Measurements from ENCODE around the gene ADAP1. TPM values are rescaled to one million over a fixed set of nuclear protein-coding genes. Genes with fewer than 3 reads are reported as not detected.
"Not testable (repeated sequence)": the region's sequence is repeated elsewhere in the genome, so short reads cannot be mapped to it uniquely, and the experiment has no call there.

The ADAP1 gene
- total and polyA plus RNA-seq, 8 donors: 2.2 to 169 (median 22.6) TPM

DNA sequence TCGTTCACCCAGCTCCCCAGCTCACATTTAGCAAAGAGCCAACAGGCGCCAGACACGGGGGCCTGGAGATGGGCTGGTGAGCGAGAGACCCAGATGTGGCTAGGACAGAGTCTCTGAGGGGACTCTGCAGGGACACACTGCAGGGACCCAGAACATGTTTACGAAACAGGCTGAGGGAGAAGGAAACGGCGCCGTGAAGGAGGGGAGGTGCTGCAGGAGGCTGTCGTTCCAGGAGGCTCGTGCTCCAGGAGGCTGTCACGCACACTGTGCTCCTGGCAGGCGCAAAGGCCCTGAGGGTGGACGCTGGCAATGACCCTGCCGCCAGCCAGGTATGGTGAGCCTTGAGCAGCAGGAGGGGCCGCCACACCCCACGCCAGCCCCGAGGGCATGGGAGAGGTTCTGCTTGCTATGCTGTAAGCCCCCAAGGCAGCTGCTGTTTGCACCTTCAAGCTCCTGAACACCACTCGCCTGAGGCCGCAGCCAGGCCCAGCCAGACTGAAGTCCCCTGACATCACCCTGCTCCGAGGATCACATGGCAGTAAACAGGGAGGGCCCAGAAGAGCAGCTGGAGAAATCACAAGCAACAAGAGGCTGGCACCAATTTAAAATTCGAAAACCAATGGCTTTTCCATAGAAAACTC, 27.3 kb downstream of the ADAP1 start:
- WGBS, 5 donors: 65 to 76% (median 75%) methylated on average over 16 to 21 of the region's 21 CpGs
- no peak overlapping the region for H3K4me3 ChIP-seq
- intact Hi-C loops (cut with DNase I; ENCODE audit: low total_unique reads): no loop called here
- H3K4me1 ChIP-seq: peaks cover 3 to 65% (median 30%) of the 10 kb centered on the region in 4 donors
- no peaks in the 10 kb centered on the region for H3K36me3 ChIP-seq
- H3K9me3 ChIP-seq: no peaks in the 10 kb centered on the region
- peak overlapping the region in 3 of 5 donors; percentile 2 to 64 (median 60) for H3K27ac ChIP-seq
- peak in 1 of 2 donors; percentile 16 for DNase-seq
- H3K27me3 ChIP-seq: no peaks in the 10 kb centered on the region
- TF ChIP-seq POLR2AphosphoS5 (IDR thresholded peaks at IDR 0.05) (no peak), POLR2A (IDR thresholded peaks at IDR 0.05) (no peak), EP300 (IDR thresholded peaks at IDR 0.05) (no peak)
- TF ChIP-seq, protein P1, sequence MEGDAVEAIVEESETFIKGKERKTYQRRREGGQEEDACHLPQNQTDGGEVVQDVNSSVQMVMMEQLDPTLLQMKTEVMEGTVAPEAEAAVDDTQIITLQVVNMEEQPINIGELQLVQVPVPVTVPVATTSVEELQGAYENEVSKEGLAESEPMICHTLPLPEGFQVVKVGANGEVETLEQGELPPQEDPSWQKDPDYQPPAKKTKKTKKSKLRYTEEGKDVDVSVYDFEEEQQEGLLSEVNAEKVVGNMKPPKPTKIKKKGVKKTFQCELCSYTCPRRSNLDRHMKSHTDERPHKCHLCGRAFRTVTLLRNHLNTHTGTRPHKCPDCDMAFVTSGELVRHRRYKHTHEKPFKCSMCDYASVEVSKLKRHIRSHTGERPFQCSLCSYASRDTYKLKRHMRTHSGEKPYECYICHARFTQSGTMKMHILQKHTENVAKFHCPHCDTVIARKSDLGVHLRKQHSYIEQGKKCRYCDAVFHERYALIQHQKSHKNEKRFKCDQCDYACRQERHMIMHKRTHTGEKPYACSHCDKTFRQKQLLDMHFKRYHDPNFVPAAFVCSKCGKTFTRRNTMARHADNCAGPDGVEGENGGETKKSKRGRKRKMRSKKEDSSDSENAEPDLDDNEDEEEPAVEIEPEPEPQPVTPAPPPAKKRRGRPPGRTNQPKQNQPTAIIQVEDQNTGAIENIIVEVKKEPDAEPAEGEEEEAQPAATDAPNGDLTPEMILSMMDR (IDR thresholded peaks at IDR 0.05): no peak

DNA sequence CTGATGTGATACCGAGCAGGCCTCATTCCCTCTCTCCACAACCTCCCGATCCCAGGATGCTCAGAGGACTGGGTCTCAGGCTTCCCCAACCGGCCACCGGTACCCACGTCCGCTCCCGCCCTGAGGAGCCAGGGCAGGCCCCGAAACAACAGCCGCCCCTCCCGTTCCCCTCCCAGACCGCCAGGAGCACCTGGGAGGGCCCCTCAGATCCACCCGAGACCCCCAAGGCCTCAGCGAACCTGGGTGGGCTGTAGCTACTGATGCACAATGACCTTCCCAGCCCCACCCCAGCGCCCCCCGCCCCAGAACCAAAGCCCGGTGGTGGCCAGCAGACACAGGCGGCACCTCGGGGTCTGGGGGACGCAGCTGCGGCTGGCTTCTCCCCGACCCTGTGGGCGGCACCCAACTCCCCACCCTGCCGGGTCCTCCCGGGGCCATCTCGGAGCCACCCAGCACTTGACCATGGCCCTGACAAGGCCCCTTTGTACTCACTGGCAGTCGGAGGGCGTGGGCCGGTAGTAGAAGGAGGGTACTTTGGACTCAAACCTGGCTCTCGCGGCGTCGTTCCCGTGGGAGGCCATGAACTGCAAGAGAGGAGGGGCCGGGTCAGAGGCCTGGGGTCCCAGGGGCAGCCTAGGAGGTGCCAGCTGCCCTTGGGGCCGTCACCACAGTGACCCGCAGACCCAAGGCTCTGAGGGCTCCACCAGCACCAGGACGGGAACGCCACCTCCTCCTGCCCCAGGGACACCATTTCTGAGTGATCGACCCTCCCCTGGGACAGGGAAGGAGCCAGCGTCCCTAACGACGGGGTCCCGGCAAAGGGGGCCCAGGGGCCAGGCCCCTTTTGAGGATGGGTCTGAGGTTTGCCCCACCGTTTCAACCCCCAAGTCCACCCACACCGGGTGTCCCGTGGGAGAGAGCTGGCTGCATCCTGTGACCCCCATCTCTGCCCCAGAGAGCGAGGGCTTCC, 28.1 kb downstream of the ADAP1 start:
- peaks cover 3 to 63% (median 36%) of the 10 kb centered on the region in 4 donors for H3K4me1 ChIP-seq
- H3K4me3 ChIP-seq: no peak overlapping the region
- 58 to 71% (median 66%) methylated on average over 18 to 47 of the region's 47 CpGs for WGBS, 5 donors
- peak; percentile 28 to 87 for DNase-seq
- peak overlapping the region; percentile 8 to 64 (median 47) for H3K27ac ChIP-seq
- H3K9me3 ChIP-seq: no peaks in the 10 kb centered on the region
- TF ChIP-seq EP300 (IDR thresholded peaks at IDR 0.05) (no peak), POLR2AphosphoS5 (IDR thresholded peaks at IDR 0.05) (no peak), POLR2A (IDR thresholded peaks at IDR 0.05) (no peak)
- TF ChIP-seq, protein P1 (IDR thresholded peaks at IDR 0.05): no peak
- no peaks in the 10 kb centered on the region for H3K36me3 ChIP-seq
- H3K27me3 ChIP-seq: no peaks in the 10 kb centered on the region
- intact Hi-C loops (cut with DNase I; ENCODE audit: low total_unique reads): no loop called here

DNA sequence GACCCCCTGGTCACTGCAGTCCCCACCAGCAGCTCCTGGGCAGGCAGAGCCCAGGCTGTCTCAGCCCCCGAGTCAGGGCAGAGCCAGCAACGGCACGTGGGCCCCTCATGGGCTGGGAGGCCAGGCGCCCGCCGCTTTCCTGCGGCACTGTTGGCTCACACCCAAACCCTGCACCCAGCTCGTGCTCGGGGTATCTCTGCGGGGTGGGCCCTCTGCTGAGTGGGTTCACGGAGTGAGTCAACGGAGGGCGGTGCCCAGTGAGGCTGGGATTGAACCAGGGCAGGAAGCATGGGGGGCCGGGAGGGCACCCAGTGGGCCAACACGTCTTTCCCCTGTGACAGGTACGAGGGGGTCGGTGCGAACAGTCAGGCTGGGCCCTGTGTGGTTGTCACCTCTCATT, 28.9 kb downstream of the ADAP1 start:
- TF ChIP-seq POLR2AphosphoS5 (IDR thresholded peaks at IDR 0.05): no peak
- TF ChIP-seq EP300 (IDR thresholded peaks at IDR 0.05): no peak
- TF ChIP-seq POLR2A (IDR thresholded peaks at IDR 0.05): no peak
- H3K9me3 ChIP-seq: no peaks in the 10 kb centered on the region
- peak; percentile 41 to 93 for DNase-seq
- no peaks in the 10 kb centered on the region for H3K36me3 ChIP-seq
- H3K4me3 ChIP-seq: no peak overlapping the region
- WGBS, 5 donors: 49 to 81% (median 65%) methylated on average over 9 to 18 of the region's 18 CpGs
- intact Hi-C loops (cut with DNase I; ENCODE audit: low total_unique reads): no loop called here
- peak overlapping the region; percentile 8 to 64 (median 47) for H3K27ac ChIP-seq
- no peaks in the 10 kb centered on the region for H3K27me3 ChIP-seq
- peaks cover 3 to 63% (median 36%) of the 10 kb centered on the region in 4 donors for H3K4me1 ChIP-seq

DNA sequence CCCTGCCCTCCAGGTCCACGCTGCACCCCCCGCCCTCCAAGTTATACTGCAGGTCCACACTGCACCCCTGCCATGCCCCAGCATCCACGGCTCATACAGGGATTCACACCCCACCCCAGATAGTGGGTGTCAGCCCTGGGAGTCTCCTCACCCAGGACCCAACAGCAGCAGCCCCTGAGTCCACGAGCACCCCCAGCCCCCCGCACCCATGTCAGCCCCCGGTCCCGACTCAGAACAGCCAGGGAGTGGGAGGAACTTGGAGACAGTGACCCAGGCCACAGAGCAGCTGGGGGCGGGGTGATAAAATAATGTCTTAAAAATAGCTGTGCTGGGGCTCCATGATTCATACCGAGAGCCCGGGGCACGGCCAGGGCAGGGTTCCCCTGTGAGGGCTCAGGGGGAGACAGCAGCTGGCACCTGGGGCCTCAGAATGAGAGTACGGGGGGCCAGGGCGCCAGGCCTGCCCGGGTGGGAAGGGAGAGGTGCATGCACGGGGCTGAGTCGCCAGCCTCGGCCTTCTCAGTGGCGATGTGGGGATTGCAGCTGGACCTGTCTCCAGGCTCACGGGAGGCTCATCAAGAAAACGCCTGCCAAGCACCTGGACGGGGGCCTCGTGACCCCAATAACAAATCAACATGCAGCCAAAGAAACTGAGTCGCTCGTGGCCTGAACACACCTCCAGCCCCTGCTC, 29.8 kb downstream of the ADAP1 start:
- H3K9me3 ChIP-seq: no peaks in the 10 kb centered on the region
- TF ChIP-seq POLR2AphosphoS5 (IDR thresholded peaks at IDR 0.05) (no peak), EP300 (IDR thresholded peaks at IDR 0.05) (no peak), POLR2A (IDR thresholded peaks at IDR 0.05) (no peak)
- TF ChIP-seq, protein P1 (IDR thresholded peaks at IDR 0.05): no peak
- WGBS, 5 donors: 61 to 82% (median 77%) methylated on average over 9 to 24 of the region's 24 CpGs
- H3K4me1 ChIP-seq: peaks cover 3 to 63% (median 36%) of the 10 kb centered on the region in 4 donors
- H3K27ac ChIP-seq: peak overlapping the region in 2 of 5 donors; percentile 24 to 60
- peak in 1 of 2 donors; percentile 25 for DNase-seq
- no peaks in the 10 kb centered on the region for H3K27me3 ChIP-seq
- no peak overlapping the region for H3K4me3 ChIP-seq
- H3K36me3 ChIP-seq: no peaks in the 10 kb centered on the region
- intact Hi-C loops (cut with DNase I; ENCODE audit: low total_unique reads): no loop called here

DNA sequence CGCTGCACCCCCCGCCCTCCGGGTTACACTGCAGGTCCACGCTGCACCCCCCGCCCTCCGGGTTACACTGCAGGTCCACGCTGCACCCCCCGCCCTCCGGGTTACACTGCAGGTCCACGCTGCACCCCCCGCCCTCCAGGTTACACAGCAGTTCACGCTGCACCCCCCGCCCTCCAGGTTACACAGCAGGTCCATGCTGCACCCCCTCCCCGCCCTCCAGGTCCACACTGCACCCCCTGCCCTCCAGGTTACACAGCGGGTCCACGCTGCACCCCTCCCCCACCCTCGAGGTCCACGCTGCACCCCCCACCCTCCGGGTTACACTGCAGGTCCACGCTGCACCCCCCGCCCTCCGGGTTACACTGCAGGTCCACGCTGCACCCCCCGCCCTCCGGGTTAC, 30.4 kb downstream of the ADAP1 start:
- peak overlapping the region in 3 of 5 donors; percentile 64 to 76 (median 75) for H3K27ac ChIP-seq
- H3K27me3 ChIP-seq; H3K9me3 ChIP-seq; intact Hi-C loops (cut with DNase I; ENCODE audit: low total_unique reads); DNase-seq; H3K36me3 ChIP-seq: not testable (repeated sequence)
- peaks cover 3 to 63% (median 36%) of the 10 kb centered on the region in 4 donors for H3K4me1 ChIP-seq
- 55 to 85% (median 72%) methylated on average over 10 to 17 of the region's 25 CpGs; no CpG with 5 or more reads in 1 of the 5 donors for WGBS, 5 donors
- H3K4me3 ChIP-seq: peak overlapping the region in 1 of 4 donors; percentile 31
